GM23248 (cell line): Measurements from ENCODE around the gene DBH.

Source experiments
- EZH2 ChIP-seq: fragments of 200-600 bp; sonication (generic); IDR thresholded peaks from 2 replicates; pipeline ENCODE4 v1.6.1; 2018; ENCODE audit warnings: antibody characterized with exemption, mild to moderate bottlenecking; ENCODE audit not compliant: insufficient read depth, poor library complexity, severe bottlenecking
- EZH2phosphoT487 ChIP-seq: fragments of 200-600 bp; sonication (generic); IDR thresholded peaks from 2 replicates; pipeline ENCODE4 v1.6.1; 2018; ENCODE audit warnings: antibody characterized with exemption, moderate library complexity, mild to moderate bottlenecking, low read depth; ENCODE audit not compliant: insufficient read depth

DNA sequence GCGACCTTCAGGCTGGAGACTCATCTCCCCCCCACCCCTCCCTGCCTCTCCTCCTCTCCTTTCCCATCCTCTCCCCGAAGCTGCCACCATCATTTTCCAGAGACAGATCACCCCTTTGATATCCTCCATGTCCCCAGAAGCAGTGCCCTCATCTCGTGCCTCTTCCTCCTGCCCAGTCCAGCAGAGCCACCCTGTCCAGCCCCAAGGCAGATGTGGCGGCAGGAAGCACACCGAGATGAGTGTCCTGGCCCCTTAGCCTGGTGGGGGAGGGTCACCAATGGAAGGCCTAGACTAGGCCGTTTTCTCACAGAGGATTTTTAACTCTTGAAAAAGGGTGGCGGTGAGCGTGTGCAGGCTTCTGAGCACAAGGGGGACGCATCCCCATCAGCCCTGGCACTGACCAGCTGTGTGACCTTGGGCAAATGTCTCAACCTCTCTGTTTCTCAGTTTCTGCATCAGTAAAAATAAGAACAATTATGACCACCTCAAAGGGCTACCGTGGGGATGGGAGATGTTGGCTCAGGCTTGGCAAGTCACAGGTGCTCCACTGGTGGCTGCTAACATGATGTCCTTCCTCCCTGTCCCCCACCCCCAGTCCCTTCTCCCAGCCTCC lies 53.1 kb downstream of the DBH start:
- no peak for TF ChIP-seq EZH2
- TF ChIP-seq EZH2phosphoT487: no peak
